DMS53 (cell line): ENCODE data around the gene RASGRP4.
"Not testable (repeated sequence)": the region's sequence is repeated elsewhere in the genome, so short reads cannot be mapped to it uniquely, and the experiment has no call there.

Experiments used
- DNase-seq: peaks from one replicate; lab custom pipeline; 2025; lab: John Stamatoyannopoulos, UW

RASGRP4 gene

GRCh38 chr19:38371081-38371480, 54.9 kb downstream of the RASGRP4 start:
- no peak for DNase-seq

GRCh38 chr19:38370299-38370698, 55.7 kb downstream of the RASGRP4 start:
- peak; percentile 39 for DNase-seq

- DNase-seq = no peak
These were observed 56.4 kb downstream of the RASGRP4 start for GRCh38 chr19:38369584-38369983.

- no peak for DNase-seq
These were observed 59.0 kb downstream of the RASGRP4 start for GRCh38 chr19:38367041-38367440.

GRCh38 chr19:38362946-38363688, 62.9 kb downstream of the RASGRP4 start:
- DNase-seq = not testable (repeated sequence)

- peak; percentile 96 for DNase-seq
These were observed 63.7 kb downstream of the RASGRP4 start for GRCh38 chr19:38362076-38362945.

GRCh38 chr19:38361633-38362075, 64.4 kb downstream of the RASGRP4 start:
- DNase-seq = peak; percentile 95

GRCh38 chr19:38360839-38361631, 65.0 kb downstream of the RASGRP4 start:
- peak; percentile 75 for DNase-seq

- peak; percentile 70 for DNase-seq
These were observed 65.7 kb downstream of the RASGRP4 start for GRCh38 chr19:38360351-38360750.

GRCh38 chr19:38359242-38360021, 66.6 kb downstream of the RASGRP4 start:
- DNase-seq = no peak
